ENCODE data around the gene UXS1. TPM values are rescaled to one million over a fixed set of nuclear protein-coding genes. Genes with fewer than 3 reads are reported as not detected.

Gene UXS1
- total and polyA plus RNA-seq, 11 donors = 11.0 to 36.9 (median 30.9) TPM

- TF ChIP-seq CTCF (IDR thresholded peaks at IDR 0.05) (no peak), POLR2A (IDR thresholded peaks at IDR 0.05) (no peak)
- H3K4me3 ChIP-seq = no peak overlapping the region
- WGBS, 4 donors = 93 to 96% (median 93%) methylated on average over 5 of the region's 5 CpGs
- intact Hi-C loops (cut with DNase I) = no loop called here
- peaks cover 0 to 3% (median 0%) of the 10 kb centered on the region in 12 donors for H3K4me1 ChIP-seq
- ATAC-seq (no peak), DNase-seq (no peak)
- H3K9me3 ChIP-seq = peaks cover 0 to 4% (median 0%) of the 10 kb centered on the region in 12 donors
- no peaks in the 10 kb centered on the region for H3K27me3 ChIP-seq
- H3K36me3 ChIP-seq = peaks cover 0 to 7% (median 0%) of the 10 kb centered on the region in 9 donors
- H3K27ac ChIP-seq = no peak overlapping the region
These were observed 27.0 kb downstream of the UXS1 start for GRCh38 chr2:106167067-106167466.

- Histone ChIP-seq H3K9me3 (peaks cover 0 to 4% (median 0%) of the 10 kb centered on the region in 12 donors), H3K27ac (no peak overlapping the region), H3K4me1 (peaks cover 0 to 11% (median 2%) of the 10 kb centered on the region in 12 donors), H3K4me3 (no peak overlapping the region), H3K36me3 (peaks cover 0 to 8% (median 0%) of the 10 kb centered on the region in 9 donors), H3K27me3 (no peaks in the 10 kb centered on the region)
- WGBS, 4 donors = 57 to 63% (median 59%) methylated on average over 6 of the region's 6 CpGs
- intact Hi-C loops (cut with DNase I) = no loop called here
- TF ChIP-seq POLR2A (IDR thresholded peaks at IDR 0.05) (no peak), CTCF (IDR thresholded peaks at IDR 0.05) (no peak)
- DNase-seq (no peak), ATAC-seq (no peak)
These were observed 28.5 kb downstream of the UXS1 start for GRCh38 chr2:106165561-106165960.

DNA sequence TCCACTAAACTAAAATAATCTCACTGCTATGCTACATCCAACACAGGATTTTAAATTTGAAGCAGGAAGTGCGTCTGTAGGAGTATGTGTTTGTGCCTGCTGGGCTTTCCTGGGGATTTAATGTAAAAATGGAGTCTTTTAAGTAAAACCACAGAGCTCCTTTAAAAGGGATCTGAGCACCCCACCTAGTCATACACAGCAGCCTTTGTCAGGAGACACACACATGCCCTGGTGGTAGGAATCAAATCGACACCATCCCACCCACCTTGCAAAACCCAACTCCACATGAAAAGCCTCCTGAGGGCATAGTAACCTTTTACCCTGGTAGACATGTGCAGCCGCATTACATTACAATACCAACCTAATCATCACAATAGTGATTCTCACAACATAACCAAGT, 29.1 kb downstream of the UXS1 start:
- intact Hi-C loops (cut with DNase I) = no loop called here
- 56 to 80% (median 76%) methylated on average over 3 of the region's 3 CpGs for WGBS, 4 donors
- TF ChIP-seq POLR2A (IDR thresholded peaks at IDR 0.05) (no peak), CTCF (IDR thresholded peaks at IDR 0.05) (no peak)

GRCh38 chr2:106163948-106164545, 30.1 kb downstream of the UXS1 start:
- Histone ChIP-seq H3K36me3 (peaks cover 0 to 23% (median 8%) of the 10 kb centered on the region in 9 donors), H3K9me3 (peaks cover 0 to 4% (median 0%) of the 10 kb centered on the region in 12 donors), H3K27me3 (no peaks in the 10 kb centered on the region), H3K27ac (no peak overlapping the region), H3K4me3 (no peak overlapping the region), H3K4me1 (peaks cover 0 to 15% (median 2%) of the 10 kb centered on the region in 12 donors)
- intact Hi-C loops (cut with DNase I) = no loop called here
- ATAC-seq (no peak), DNase-seq (no peak)
- TF ChIP-seq CTCF (IDR thresholded peaks at IDR 0.05) (no peak), POLR2A (IDR thresholded peaks at IDR 0.05) (no peak)
- WGBS, 4 donors = 62 to 72% (median 67%) methylated on average over 6 of the region's 6 CpGs

More for the DNA sequence above, 29.1 kb downstream of the UXS1 start:
- no peak overlapping the region for H3K27ac ChIP-seq
- ATAC-seq (no peak), DNase-seq (no peak)
- no peaks in the 10 kb centered on the region for H3K27me3 ChIP-seq
- H3K36me3 ChIP-seq = peaks cover 0 to 14% (median 0%) of the 10 kb centered on the region in 9 donors
- peaks cover 0 to 15% (median 2%) of the 10 kb centered on the region in 12 donors for H3K4me1 ChIP-seq
- H3K4me3 ChIP-seq = no peak overlapping the region
- H3K9me3 ChIP-seq = peaks cover 0 to 4% (median 0%) of the 10 kb centered on the region in 12 donors

Data from heart left ventricle (tissue), 16 donors.